Nephron (organoid): ENCODE measurements around the gene KRTAP16-1.
A peak's percentile ranks its signal among the peaks of the same experiment; 100 is the strongest.

Experiments used
- H3K27ac Mint-ChIP-seq, 3 experiments: 2 replicates each; pipeline ENCODE4 v1.8.0; 2020; ENCODE audit warnings: mixed read lengths in 3 of 3, mild to moderate bottlenecking in 2 of 3, moderate library complexity in 1 of 3
- H3K27me3 Mint-ChIP-seq: 2 replicates; pipeline ENCODE4 v1.8.0; 2021; ENCODE audit warnings: low read depth, mild to moderate bottlenecking, moderate library complexity, mixed read lengths
- H3K36me3 Mint-ChIP-seq: 2 replicates; pipeline ENCODE4 v1.8.0; 2020; ENCODE audit warnings: low read depth, mixed read lengths
- H3K4me1 Mint-ChIP-seq: 2 replicates; pipeline ENCODE4 v1.8.0; 2020; ENCODE audit warnings: mixed read lengths
- H3K4me3 Mint-ChIP-seq, 3 experiments: 2 replicates each; pipeline ENCODE4 v1.8.0; 2020; ENCODE audit warnings: mild to moderate bottlenecking in 3 of 3, mixed read lengths in 3 of 3, moderate library complexity in 2 of 3
- H3K9me3 Mint-ChIP-seq: 2 replicates; pipeline ENCODE4 v1.8.0; 2020; ENCODE audit warnings: mixed read lengths
- CTCF ChIP-seq, 3 experiments: fragments of 200-600 bp; sonication (generic); IDR thresholded peaks; one replicate each; pipeline ENCODE4 v1.5.0; 2021; ENCODE audit warnings: antibody characterized with exemption in 3 of 3; ENCODE audit not compliant: unreplicated experiment in 3 of 3

Gene KRTAP16-1

GRCh38 chr17:41326173-41327145, 17.4 kb upstream of the KRTAP16-1 start:
- H3K4me1 Mint-ChIP-seq = peaks cover 5% of the 10 kb centered on the region
- no peaks in the 10 kb centered on the region for H3K36me3 Mint-ChIP-seq
- no peak for TF ChIP-seq CTCF (IDR thresholded peaks at IDR 0.05; ENCODE audit: unreplicated experiment in 3 of 3)
- H3K27me3 Mint-ChIP-seq = peaks cover 4% of the 10 kb centered on the region
- no peaks in the 10 kb centered on the region for H3K9me3 Mint-ChIP-seq
- H3K27ac Mint-ChIP-seq = no peak overlapping the region
- H3K4me3 Mint-ChIP-seq = no peak overlapping the region

- H3K27me3 Mint-ChIP-seq = peaks cover 4% of the 10 kb centered on the region
- peaks cover 5% of the 10 kb centered on the region for H3K4me1 Mint-ChIP-seq
- no peak for TF ChIP-seq CTCF (IDR thresholded peaks at IDR 0.05; ENCODE audit: unreplicated experiment in 3 of 3)
- no peak overlapping the region for H3K4me3 Mint-ChIP-seq
- no peaks in the 10 kb centered on the region for H3K9me3 Mint-ChIP-seq
- H3K27ac Mint-ChIP-seq = no peak overlapping the region
- no peaks in the 10 kb centered on the region for H3K36me3 Mint-ChIP-seq
Measured at GRCh38 chr17:41325611-41326010, 16.5 kb upstream of the KRTAP16-1 start.

- H3K27me3 Mint-ChIP-seq = peaks cover 4% of the 10 kb centered on the region
- H3K36me3 Mint-ChIP-seq = no peaks in the 10 kb centered on the region
- peaks cover 5% of the 10 kb centered on the region for H3K4me1 Mint-ChIP-seq
- H3K4me3 Mint-ChIP-seq = no peak overlapping the region
- H3K9me3 Mint-ChIP-seq = peaks cover 1% of the 10 kb centered on the region
- TF ChIP-seq CTCF (IDR thresholded peaks at IDR 0.05; ENCODE audit: unreplicated experiment in 3 of 3) = no peak
- H3K27ac Mint-ChIP-seq = no peak overlapping the region
Measured at GRCh38 chr17:41325126-41325525, 16.0 kb upstream of the KRTAP16-1 start.

- no peak overlapping the region for H3K4me3 Mint-ChIP-seq
- peaks cover 8% of the 10 kb centered on the region for H3K9me3 Mint-ChIP-seq
Measured at GRCh38 chr17:41324180-41325075, 15.3 kb upstream of the KRTAP16-1 start.

More at GRCh38 chr17:41324180-41325075, 15.3 kb upstream of the KRTAP16-1 start:
- Mint-ChIP-seq H3K36me3 (no peaks in the 10 kb centered on the region), H3K27ac (no peak overlapping the region), H3K27me3 (peaks cover 4% of the 10 kb centered on the region), H3K4me1 (peaks cover 1% of the 10 kb centered on the region)
- TF ChIP-seq CTCF (IDR thresholded peaks at IDR 0.05; ENCODE audit: unreplicated experiment in 3 of 3) = peak in 1 of 3 experiments; percentile 27
